ENCODE measurements around the gene PARD6B.
"Not testable (repeated sequence)": the region's sequence is repeated elsewhere in the genome, so short reads cannot be mapped to it uniquely, and the experiment has no call there.

Gene PARD6B

GRCh38 chr20:50746138-50746940 is 15.0 kb downstream of the PARD6B start:
- DNase-seq = no peak

DNA sequence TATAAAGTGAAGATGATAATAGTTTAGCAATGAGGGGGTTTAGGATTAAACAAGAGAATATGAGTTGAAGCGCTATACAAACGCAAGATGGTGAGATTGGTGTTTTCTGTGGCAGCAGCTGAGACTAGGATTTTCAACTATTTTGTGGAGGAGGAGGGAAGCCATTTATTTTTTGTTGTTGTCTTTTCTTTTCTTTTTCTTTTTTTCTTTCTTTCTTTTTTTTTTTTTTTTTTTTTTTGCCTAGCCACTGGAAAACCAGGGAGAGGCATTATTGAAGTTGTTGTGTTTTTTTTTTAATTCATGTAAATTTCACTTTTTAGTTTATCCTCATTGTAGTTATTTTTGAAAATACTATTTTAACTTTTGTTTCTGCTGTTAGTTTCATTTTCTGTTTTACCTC is 15.9 kb downstream of the PARD6B start:
- DNase-seq = no peak

DNA sequence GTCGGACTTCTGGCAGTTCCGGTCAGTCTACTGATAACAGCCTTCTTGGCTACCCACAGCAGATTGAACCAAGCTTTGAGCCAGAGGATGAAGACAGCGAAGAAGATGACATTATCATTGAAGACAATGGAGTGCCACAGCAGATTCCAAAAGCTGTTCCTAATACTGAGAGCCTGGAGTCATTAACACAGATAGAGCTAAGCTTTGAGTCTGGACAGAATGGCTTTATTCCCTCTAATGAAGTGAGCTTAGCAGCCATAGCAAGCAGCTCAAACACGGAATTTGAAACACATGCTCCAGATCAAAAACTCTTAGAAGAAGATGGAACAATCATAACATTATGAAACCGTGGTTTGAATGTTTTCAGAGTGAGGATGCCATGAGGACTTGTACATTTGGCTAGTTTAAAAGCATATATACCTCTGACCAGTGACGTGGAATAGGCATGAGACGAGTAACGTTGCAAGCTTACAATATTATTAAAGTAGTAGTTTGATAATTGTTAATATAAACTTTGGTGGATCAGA is 18.8 kb downstream of the PARD6B start:
- no peak for DNase-seq

- DNase-seq = no peak
Measured at GRCh38 chr20:50753152-50753551, 21.8 kb downstream of the PARD6B start.

GRCh38 chr20:50754420-50754819 is 23.0 kb downstream of the PARD6B start:
- DNase-seq = no peak

- DNase-seq = no peak
Measured at GRCh38 chr20:50756447-50756846, 25.1 kb downstream of the PARD6B start.

DNA sequence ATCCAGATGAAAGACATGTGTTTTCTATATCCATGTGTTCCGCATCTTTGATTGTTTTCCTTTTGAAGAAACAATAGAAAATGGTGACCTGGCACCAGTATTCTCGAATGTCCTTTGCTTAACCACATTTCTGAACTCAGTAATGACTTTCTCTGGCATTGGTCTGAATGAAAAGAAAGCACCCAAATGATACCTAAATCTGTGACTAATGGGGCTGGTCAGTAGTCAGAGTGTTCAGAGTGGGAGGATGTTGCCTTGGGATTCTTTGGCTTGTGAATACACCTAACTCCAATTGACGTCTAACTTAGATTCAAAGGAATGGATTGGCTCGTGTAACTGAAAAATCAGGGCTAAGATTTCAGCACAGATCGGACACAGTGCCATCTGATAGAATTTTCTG is 27.1 kb downstream of the PARD6B start:
- no peak for DNase-seq

DNA sequence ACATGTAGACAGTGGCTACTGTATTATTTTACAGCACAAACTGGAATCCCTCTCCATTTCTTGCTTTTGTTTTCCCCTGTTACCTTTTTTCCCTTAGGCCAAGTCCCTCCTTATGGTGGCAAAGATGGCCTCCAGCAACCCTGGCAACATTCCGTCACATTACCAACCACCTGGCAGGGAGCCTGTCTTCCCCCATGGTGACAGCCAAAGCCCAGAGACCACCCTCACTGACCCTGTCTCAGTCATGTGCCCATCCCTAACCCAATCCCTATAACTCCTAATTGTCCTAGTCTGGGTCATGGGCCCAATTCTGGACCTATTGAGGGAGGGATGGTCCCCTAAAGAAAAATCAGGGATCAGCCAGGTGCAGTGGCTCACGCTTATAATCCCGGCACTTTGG is 27.6 kb downstream of the PARD6B start:
- no peak for DNase-seq

DNA sequence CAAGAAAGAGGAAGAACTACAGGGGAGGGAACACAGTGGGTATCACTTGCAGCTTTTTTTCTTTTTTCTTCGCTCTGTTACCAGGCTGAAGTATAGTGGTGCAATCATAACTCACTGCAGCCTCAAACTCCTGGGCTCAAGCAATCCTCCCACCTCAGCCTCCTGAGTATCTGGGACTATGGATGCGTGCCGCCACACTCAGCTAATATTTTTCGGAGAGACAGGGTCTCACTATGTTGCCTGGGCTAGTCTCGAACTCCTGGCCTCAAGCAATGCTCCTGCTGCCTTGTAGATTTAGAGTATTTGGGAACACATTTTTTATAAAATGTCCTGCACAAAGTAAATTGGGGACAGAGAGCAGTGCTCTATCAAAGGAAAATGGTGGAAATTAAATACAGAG is 28.3 kb downstream of the PARD6B start:
- DNase-seq = no peak

DNA sequence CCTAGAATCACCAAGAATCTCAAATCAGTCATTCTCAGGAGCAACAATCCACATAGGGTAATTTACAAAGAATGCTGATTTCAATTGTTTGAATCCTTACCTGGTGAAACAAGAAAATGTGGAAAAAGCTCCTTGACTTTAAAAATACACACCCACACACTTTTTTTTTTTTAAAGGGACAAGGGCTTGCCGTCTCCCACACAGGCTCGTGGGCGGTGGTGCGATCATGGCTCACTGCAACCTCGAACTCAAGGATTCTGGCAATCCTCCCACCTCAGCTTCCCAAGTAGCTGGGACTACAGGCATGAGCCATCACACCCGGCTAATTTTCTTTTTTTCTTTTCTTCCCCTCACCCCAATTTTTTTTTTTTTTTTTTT is 30.7 kb downstream of the PARD6B start:
- DNase-seq = no peak

DNA sequence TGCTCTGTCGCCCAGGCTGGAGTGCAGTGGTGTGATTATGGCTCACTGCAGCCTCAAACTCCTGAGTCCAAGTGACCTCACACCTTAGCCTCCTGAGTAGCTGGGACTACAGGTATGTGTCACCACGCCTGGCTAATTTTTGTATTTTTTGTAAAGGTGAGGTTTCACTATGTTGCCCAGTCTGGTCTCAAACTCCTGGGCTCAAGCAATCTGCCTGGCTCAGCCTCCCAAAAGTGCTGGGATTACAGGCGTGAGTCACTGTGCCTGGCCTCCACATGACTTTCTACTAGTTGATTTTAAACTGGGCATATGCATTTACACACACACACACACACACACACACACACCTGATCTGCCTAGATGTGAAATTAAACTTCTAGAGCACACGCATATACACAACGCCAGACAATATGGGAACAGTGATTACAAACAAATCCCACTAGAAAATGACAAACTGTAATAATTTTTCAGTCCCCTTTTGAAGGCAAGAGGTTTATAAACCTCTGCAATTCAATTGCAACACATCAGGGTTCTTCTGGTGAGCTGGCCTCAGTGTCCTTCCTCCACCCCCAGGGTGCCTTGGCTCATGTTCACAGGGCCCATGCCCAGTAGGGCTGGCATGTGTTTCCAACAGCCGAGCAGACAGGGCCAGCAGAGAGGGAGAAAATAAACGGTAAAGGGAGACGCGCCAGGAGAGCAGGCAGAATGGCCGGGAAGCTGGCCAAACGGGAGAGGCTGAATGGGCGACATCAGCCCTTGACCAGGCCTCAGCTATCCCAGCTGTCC is 31.2 kb downstream of the PARD6B start:
- peak in 1 of 2 experiments; percentile 18 for DNase-seq

- DNase-seq = not testable (repeated sequence)
Measured at GRCh38 chr20:50763550-50764458, 32.4 kb downstream of the PARD6B start.

DNA sequence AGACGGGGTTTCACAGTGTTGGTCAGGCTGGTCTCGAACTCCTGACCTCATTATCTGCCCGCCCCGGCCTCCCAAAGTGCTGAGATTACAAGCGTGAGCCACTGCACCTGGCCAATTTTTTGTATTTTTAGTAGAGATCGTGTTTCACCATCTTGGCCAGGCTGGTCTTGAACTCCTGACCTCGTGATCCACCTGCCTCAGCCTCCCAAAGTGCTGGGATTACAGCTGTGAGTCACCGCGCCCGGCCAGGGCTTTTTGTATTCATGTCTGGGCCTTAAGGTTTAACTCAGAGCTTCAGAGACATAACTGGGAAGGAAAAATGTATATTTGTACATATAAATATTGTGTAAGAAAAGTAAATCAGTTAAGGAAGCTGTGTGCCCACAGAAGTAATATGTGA is 33.9 kb downstream of the PARD6B start:
- DNase-seq = not testable (repeated sequence)

- no peak for DNase-seq
Measured at GRCh38 chr20:50765674-50766073, 34.3 kb downstream of the PARD6B start.

GRCh38 chr20:50766955-50767809 is 35.8 kb downstream of the PARD6B start:
- DNase-seq = not testable (repeated sequence)

GRCh38 chr20:50768991-50769390 is 37.6 kb downstream of the PARD6B start:
- DNase-seq = not testable (repeated sequence)

DNA sequence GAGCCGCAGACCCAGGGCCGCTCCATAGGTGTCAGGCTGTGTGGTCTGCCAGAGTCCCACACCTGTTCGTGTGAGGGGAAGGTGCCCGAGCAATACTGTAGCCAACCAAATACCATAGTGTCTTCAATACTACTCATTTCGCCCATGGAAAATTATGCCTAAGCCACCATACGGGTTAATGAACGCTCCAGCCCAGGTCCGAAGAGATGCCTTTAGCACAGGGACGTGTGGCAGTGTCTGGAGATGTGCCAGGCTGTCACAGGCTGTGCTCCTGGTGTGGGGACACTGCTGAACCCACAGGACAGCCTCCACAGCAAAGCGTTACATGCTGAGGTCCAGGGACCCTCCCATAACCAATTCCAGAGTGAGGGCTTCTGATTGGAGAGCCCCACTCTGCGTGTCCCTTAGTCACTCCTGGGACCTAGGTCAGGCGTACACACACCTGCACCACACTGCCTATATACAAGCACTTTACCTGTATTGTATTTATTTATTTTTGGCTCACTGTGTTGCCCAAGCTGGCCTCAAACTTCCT is 38.2 kb downstream of the PARD6B start:
- DNase-seq = not testable (repeated sequence)

- not testable (repeated sequence) for DNase-seq
Measured at GRCh38 chr20:50771419-50772080, 40.2 kb downstream of the PARD6B start.

DNA sequence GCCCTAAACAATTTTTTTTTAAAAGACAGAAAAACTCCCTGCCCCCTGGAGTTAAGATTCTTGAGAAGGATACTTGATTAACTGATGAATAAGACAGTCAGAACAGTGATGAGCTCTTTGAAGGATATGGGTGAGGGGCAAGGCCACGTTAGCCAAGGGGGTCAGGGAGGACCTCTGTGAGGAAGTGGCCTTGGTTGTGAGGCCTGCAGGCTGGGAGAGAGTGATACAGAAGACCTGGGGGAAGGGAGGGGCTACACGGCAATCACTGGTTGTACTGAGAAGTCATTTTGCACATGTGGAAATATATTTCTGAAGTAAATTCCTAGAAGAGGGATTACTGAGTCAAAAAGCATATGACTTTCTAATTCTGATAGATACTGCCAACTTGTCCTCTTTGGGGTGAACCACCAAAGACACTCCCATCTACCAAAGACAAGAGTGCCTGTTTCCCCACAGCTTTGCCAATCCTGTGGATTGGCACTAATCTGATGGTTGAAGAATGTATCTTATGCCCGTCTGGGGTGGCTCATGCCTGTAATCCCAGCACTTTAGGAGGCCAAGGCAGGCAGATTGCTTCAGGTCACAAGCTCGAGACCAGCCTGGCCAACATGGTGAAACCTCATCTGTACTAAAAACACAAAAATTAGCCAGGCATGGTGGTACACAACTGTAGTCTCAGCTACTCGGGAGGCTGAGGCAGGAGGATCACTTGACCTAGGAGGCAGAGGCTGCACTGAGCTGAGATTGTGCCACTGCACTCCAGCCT is 41.2 kb downstream of the PARD6B start:
- no peak for DNase-seq

DNA sequence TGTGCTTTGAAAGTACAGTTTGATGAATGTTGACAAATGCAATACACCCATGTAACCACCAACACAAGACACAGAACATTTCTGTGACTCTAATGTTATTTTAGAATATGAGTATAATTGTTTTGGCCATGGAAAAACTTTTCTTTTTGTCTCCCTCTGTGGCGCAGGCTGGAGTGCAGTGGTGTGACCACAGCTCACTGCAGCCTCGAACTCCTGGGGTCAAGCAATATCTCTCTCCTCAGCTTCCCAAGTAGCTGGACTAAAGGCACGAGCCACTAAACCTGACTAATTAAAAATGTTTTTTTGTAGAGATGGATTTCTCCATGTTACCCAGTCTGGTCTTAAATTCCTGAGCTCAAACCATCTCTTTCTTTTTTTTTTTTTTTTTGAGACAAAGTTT is 43.1 kb downstream of the PARD6B start:
- no peak for DNase-seq
